ENCODE results near the gene TBX15.

- TF ChIP-seq CTCF (IDR thresholded peaks at IDR 0.05) (no peak), POLR2AphosphoS5 (IDR thresholded peaks at IDR 0.05; ENCODE audit: low read depth, low read length) (no peak), TCF7L2 (IDR thresholded peaks at IDR 0.05; ENCODE audit: low read depth, low read length) (no peak), SIN3A (IDR thresholded peaks at IDR 0.05; ENCODE audit: borderline replicate concordance, insufficient read depth, low read depth, low read length) (no peak)
- TF ChIP-seq, protein P1, sequence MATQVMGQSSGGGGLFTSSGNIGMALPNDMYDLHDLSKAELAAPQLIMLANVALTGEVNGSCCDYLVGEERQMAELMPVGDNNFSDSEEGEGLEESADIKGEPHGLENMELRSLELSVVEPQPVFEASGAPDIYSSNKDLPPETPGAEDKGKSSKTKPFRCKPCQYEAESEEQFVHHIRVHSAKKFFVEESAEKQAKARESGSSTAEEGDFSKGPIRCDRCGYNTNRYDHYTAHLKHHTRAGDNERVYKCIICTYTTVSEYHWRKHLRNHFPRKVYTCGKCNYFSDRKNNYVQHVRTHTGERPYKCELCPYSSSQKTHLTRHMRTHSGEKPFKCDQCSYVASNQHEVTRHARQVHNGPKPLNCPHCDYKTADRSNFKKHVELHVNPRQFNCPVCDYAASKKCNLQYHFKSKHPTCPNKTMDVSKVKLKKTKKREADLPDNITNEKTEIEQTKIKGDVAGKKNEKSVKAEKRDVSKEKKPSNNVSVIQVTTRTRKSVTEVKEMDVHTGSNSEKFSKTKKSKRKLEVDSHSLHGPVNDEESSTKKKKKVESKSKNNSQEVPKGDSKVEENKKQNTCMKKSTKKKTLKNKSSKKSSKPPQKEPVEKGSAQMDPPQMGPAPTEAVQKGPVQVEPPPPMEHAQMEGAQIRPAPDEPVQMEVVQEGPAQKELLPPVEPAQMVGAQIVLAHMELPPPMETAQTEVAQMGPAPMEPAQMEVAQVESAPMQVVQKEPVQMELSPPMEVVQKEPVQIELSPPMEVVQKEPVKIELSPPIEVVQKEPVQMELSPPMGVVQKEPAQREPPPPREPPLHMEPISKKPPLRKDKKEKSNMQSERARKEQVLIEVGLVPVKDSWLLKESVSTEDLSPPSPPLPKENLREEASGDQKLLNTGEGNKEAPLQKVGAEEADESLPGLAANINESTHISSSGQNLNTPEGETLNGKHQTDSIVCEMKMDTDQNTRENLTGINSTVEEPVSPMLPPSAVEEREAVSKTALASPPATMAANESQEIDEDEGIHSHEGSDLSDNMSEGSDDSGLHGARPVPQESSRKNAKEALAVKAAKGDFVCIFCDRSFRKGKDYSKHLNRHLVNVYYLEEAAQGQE (IDR thresholded peaks at IDR 0.05; ENCODE audit: insufficient read depth in 1 of 2, low read depth in 2 of 2, low read length in 1 of 2), result no peak
Measured at GRCh38 chr1:118899340-118899739, 88.8 kb downstream of the TBX15 start.
